Skeletal muscle satellite cell (primary cell): ENCODE data around the gene KBTBD7. TPM values are rescaled to one million over a fixed set of nuclear protein-coding genes. Genes with fewer than 3 reads are reported as not detected.

ENCODE experiments used
- H3K27me3 ChIP-seq: 2 replicates; pipeline ENCODE4 v1.7.0; 2013; ENCODE audit warnings: low read length; ENCODE audit not compliant: control insufficient read depth, insufficient read depth
- H3K36me3 ChIP-seq: 2 replicates; pipeline ENCODE4 v1.7.0; 2013; ENCODE audit warnings: mild to moderate bottlenecking, control low read depth, low read length; ENCODE audit not compliant: insufficient read depth
- H3K4me1 ChIP-seq: 2 replicates; pipeline ENCODE4 v1.7.0; 2013; ENCODE audit warnings: low read length; ENCODE audit not compliant: control insufficient read depth, insufficient read depth
- H3K4me2 ChIP-seq: 2 replicates; pipeline ENCODE4 v1.7.0; 2013; ENCODE audit warnings: mild to moderate bottlenecking, low read length
- H3K4me3 ChIP-seq: 2 replicates; pipeline ENCODE4 v1.7.0; 2013; ENCODE audit warnings: low read length
- H3K9ac ChIP-seq: 2 replicates; pipeline ENCODE4 v1.7.0; 2013; ENCODE audit warnings: mild to moderate bottlenecking, low read depth, low read length, moderate library complexity
- H3K9me3 ChIP-seq: replicated peaks from 2 replicates; pipeline ENCODE4 v1.7.0; 2013; ENCODE audit warnings: mild to moderate bottlenecking, control low read depth, low read length
- total RNA-seq: library from RNA; depleted of rRNA; stranded (reverse); fragments of >200 nt; gene quantifications from 2 replicates; pipeline ENCODE4 v1.2.3, GENCODE V29; 2012; rRNA removed

The KBTBD7 gene
- total RNA-seq = 2.8 and 3.7 TPM in 2 replicates

- Histone ChIP-seq H3K4me1 (peaks cover 9% of the 10 kb centered on the region), H3K4me3 (peak within 1 kb of the TSS; percentile 72), H3K27me3 (no peaks in the 10 kb centered on the region), H3K9ac (peak within 1 kb of the TSS; percentile 75), H3K36me3 (no peaks in the 10 kb centered on the region), H3K9me3 (no peaks in the 10 kb centered on the region), H3K4me2 (peak within 1 kb of the TSS; percentile 80)
Measured at GRCh38 chr13:41193919-41194824, at the start of gene KBTBD7. KBTBD7 (minus strand) TSS chr13:41194569; CDS start chr13:41194257, 312 bp downstream.

GRCh38 chr13:41241626-41242025 is 47.3 kb upstream of the KBTBD7 start:
- Histone ChIP-seq H3K27me3 (no peaks in the 10 kb centered on the region), H3K4me2 (peak overlapping the region; percentile 33), H3K9me3 (no peaks in the 10 kb centered on the region), H3K4me1 (peaks cover 13% of the 10 kb centered on the region), H3K36me3 (no peaks in the 10 kb centered on the region), H3K4me3 (no peak overlapping the region), H3K9ac (no peak overlapping the region)

- Histone ChIP-seq H3K4me3 (no peak overlapping the region), H3K9me3 (no peaks in the 10 kb centered on the region), H3K4me1 (no peaks in the 10 kb centered on the region), H3K36me3 (peaks cover 3% of the 10 kb centered on the region), H3K9ac (no peak overlapping the region), H3K27me3 (no peaks in the 10 kb centered on the region), H3K4me2 (no peak overlapping the region)
Measured at GRCh38 chr13:41236369-41236768, 42.0 kb upstream of the KBTBD7 start.

GRCh38 chr13:41232578-41233480 is 38.5 kb upstream of the KBTBD7 start:
- Histone ChIP-seq H3K9ac (no peak overlapping the region), H3K9me3 (no peaks in the 10 kb centered on the region), H3K4me3 (no peak overlapping the region), H3K36me3 (peaks cover 9% of the 10 kb centered on the region), H3K4me2 (no peak overlapping the region), H3K4me1 (no peaks in the 10 kb centered on the region), H3K27me3 (no peaks in the 10 kb centered on the region)

- H3K9ac ChIP-seq = no peak overlapping the region
- no peak overlapping the region for H3K4me2 ChIP-seq
- H3K4me3 ChIP-seq = no peak overlapping the region
- no peaks in the 10 kb centered on the region for H3K27me3 ChIP-seq
- no peaks in the 10 kb centered on the region for H3K9me3 ChIP-seq
- H3K36me3 ChIP-seq = peaks cover 9% of the 10 kb centered on the region
- no peaks in the 10 kb centered on the region for H3K4me1 ChIP-seq
Measured at GRCh38 chr13:41231786-41232185, 37.4 kb upstream of the KBTBD7 start.

- no peaks in the 10 kb centered on the region for H3K9me3 ChIP-seq
- H3K27me3 ChIP-seq = no peaks in the 10 kb centered on the region
- no peak overlapping the region for H3K9ac ChIP-seq
- no peak overlapping the region for H3K4me2 ChIP-seq
- peaks cover 9% of the 10 kb centered on the region for H3K36me3 ChIP-seq
- H3K4me3 ChIP-seq = no peak overlapping the region
- no peaks in the 10 kb centered on the region for H3K4me1 ChIP-seq
Measured at GRCh38 chr13:41231025-41231677, 36.8 kb upstream of the KBTBD7 start.

GRCh38 chr13:41229356-41229755 is 35.0 kb upstream of the KBTBD7 start:
- Histone ChIP-seq H3K36me3 (peaks cover 9% of the 10 kb centered on the region), H3K4me1 (peaks cover 5% of the 10 kb centered on the region), H3K9ac (no peak overlapping the region), H3K4me2 (no peak overlapping the region), H3K9me3 (no peaks in the 10 kb centered on the region), H3K4me3 (no peak overlapping the region), H3K27me3 (no peaks in the 10 kb centered on the region)

- Histone ChIP-seq H3K4me1 (peaks cover 16% of the 10 kb centered on the region), H3K4me3 (peak overlapping the region; percentile 18), H3K9ac (peak overlapping the region; percentile 13), H3K27me3 (no peaks in the 10 kb centered on the region), H3K4me2 (peak overlapping the region; percentile 53), H3K36me3 (peaks cover 2% of the 10 kb centered on the region), H3K9me3 (no peaks in the 10 kb centered on the region)
Measured at GRCh38 chr13:41224113-41225110, 30.0 kb upstream of the KBTBD7 start.

GRCh38 chr13:41222259-41222852 is 28.0 kb upstream of the KBTBD7 start:
- Histone ChIP-seq H3K4me2 (no peak overlapping the region), H3K9ac (no peak overlapping the region), H3K9me3 (no peaks in the 10 kb centered on the region), H3K27me3 (no peaks in the 10 kb centered on the region), H3K4me3 (no peak overlapping the region), H3K4me1 (peaks cover 18% of the 10 kb centered on the region), H3K36me3 (no peaks in the 10 kb centered on the region)

- Histone ChIP-seq H3K4me2 (no peak overlapping the region), H3K36me3 (no peaks in the 10 kb centered on the region), H3K27me3 (no peaks in the 10 kb centered on the region), H3K9ac (no peak overlapping the region), H3K4me3 (no peak overlapping the region), H3K9me3 (no peaks in the 10 kb centered on the region), H3K4me1 (peaks cover 30% of the 10 kb centered on the region)
Measured at GRCh38 chr13:41220401-41220800, 26.0 kb upstream of the KBTBD7 start.
